C1 segment of cervical spinal cord (tissue), 14 donors: ENCODE data around the gene THADA.
A peak's percentile ranks its signal among the peaks of the same experiment; 100 is the strongest.
"Not testable (repeated sequence)": the region's sequence is repeated elsewhere in the genome, so short reads cannot be mapped to it uniquely, and the experiment has no call there.

Experiments used
- DNase-seq, 14 donors: peaks; one replicate each; lab custom pipeline; 2025; lab: John Stamatoyannopoulos, UW

THADA gene

DNA sequence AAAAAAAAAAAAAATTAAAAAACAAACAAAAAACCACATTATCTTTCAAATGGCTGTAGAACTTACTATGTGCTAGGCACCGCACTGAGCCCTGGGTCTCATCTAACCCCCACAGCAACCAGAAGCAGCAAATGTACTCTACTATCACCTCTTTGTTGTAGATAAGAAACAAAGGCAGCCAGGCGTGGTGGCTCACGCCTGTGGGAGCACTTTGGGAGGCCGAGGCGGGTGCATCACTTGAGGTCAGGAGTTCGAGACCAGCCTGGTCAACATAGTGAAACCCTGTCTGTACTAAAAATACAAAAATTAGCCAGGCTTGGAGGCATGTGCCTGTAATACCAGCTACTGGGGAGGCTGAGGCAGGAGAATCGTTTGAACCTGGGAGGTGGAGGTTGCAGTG lies 406.0 kb downstream of the THADA start:
- DNase-seq: not testable (repeated sequence)

- DNase-seq: no peak
These were observed 407.1 kb downstream of the THADA start for GRCh38 chr2:43188561-43189386.

GRCh38 chr2:43186679-43187374 lies 409.0 kb downstream of the THADA start:
- DNase-seq: peak in 1 of 14 donors; percentile 23

DNA sequence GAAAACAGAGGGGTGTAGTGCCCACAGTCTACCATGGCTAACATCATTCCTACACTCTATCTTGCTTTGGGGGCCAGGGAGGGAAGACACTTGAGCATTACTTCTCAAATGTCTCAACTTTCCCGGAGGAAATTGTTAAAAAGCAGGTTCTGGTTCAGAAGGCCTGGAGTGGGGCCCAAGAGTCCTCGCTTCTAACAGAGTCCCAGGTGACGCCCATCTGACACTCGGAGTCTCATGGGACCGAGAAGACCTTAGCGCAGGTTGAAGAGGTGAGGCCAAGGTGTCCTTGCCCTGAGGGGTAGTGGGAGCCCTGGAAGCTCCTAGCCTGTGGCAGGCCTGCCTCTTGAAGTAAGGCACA lies 409.5 kb downstream of the THADA start:
- no peak for DNase-seq

DNA sequence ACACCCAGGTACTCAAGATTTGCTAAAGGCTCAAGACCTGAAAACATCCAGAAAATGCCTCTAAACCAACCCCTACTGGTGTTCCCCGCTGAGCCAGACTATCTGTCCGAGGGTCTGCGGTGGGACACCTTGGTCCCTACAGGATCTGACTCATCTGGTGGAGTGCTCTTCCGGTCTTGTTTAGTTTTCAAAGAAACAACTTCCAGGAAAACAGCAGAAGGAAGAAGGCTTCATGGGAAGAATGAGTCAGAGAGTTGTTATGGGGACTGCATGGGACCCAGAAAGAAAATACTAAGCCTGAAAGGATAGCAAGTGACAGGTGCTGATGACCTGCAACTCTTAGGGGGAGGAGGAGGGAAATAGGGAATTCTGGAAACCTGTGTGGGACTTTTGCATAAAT lies 410.7 kb downstream of the THADA start:
- no peak for DNase-seq

DNA sequence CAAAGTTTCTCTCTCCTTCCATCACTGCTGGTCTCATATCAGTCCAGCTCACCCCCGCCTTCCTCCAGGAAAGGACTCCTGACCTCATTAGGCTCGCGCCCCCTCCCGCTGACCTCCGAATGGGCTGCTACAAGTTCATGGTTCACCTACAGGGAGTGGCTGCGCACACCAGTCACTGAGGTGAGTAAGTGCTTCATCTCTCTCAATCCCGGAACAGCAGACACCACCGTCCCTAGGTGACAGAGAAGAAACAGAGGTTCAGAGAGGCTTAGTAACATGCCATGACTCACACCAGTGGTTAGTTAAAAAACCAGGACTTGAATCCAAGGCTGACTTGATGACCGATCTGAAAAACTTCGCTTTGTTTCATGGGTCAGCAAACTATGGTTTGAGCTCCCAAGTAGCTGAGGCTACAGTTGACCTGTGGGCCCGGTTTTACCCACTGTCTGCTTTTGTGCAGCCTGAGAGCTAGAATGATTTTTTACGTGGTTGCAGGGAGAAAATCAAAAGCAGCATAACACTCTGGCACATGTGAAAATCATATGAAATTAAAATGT lies 411.4 kb downstream of the THADA start:
- no peak for DNase-seq

- DNase-seq: no peak
These were observed 412.1 kb downstream of the THADA start for GRCh38 chr2:43183743-43184142.

- DNase-seq: no peak
These were observed 414.9 kb downstream of the THADA start for GRCh38 chr2:43180897-43181296.
